Ovary (tissue), 9 donors: Measurements from ENCODE around the gene LTN1. TPM values are rescaled to one million over a fixed set of nuclear protein-coding genes. Genes with fewer than 3 reads are reported as not detected.

Experiments
- DNase-seq, 5 donors: peaks; one replicate each; pipeline ENCODE4 v3.0.0-alpha.2; 2019 to 2020
- H3K27ac ChIP-seq, 2 donors: fragments of 200-600 bp; one replicate each; pipeline versions ENCODE4 v1.5.1 to v1.8.0; 2019 to 2022
- H3K27me3 ChIP-seq: fragments of 200-600 bp; one replicate; pipeline ENCODE4 v1.8.0; 2022
- H3K36me3 ChIP-seq: fragments of 200-600 bp; sonication (generic); one replicate; pipeline ENCODE4 v1.5.1; 2019
- H3K4me1 ChIP-seq: one replicate; pipeline ENCODE4 v1.8.1; 2013; ENCODE audit warnings: mild to moderate bottlenecking, moderate library complexity; ENCODE audit not compliant: insufficient read depth
- H3K4me3 ChIP-seq: fragments of 200-600 bp; sonication (generic); one replicate; pipeline ENCODE4 v1.5.1; 2017
- H3K9me3 ChIP-seq, 2 donors: fragments of 200-600 bp in 1 of 2; sonication (generic) in 1 of 2; one replicate each; pipeline versions ENCODE4 v1.5.1 to v1.8.1; 2013 to 2019; ENCODE audit warnings: mild to moderate bottlenecking in 1 of 2, moderate library complexity in 1 of 2
- CTCF ChIP-seq, 3 donors: fragments of 450-650 bp in 2 of 3; fragments of 200-600 bp in 1 of 3; IDR thresholded peaks; one replicate each; pipeline versions ENCODE4 v1.5.1 to v1.8.0; 2016 to 2022; ENCODE audit warnings: antibody characterized with exemption in 3 of 3, mild to moderate bottlenecking in 1 of 3
- EP300 ChIP-seq: sonication (generic); formaldehyde crosslinking; IDR thresholded peaks from one replicate; pipeline ENCODE4 v1.6.1; 2017; ENCODE audit warnings: antibody characterized with exemption
- POLR2A ChIP-seq: fragments of 450-650 bp; IDR thresholded peaks from one replicate; pipeline ENCODE4 v1.6.1; 2017; ENCODE audit warnings: antibody characterized with exemption, mild to moderate bottlenecking, moderate library complexity
- WGBS, 3 donors: extraction: QIAGEN DNeasy Blood & Tissue Kit in 1 of 3; methylation state at CpG; one replicate each; pipeline versions ENCODE4 v1.1.5 to v1.1.7; 2013 to 2017; 5-methylcytosine and 5-hydroxymethylcytosine counted together
- intact Hi-C, 4 donors: fragments of 100-400 bp; cut with DNase I; formaldehyde crosslinking; loops; one replicate each; pipeline versions ENCODE4 v1.11.0 to v1.15.1; 2022 to 2023
- polyA plus RNA-seq, 2 donors: library from polyadenylated mRNA; stranded (reverse); fragments of 200-250 nt in 1 of 2; fragments of 350-450 nt in 1 of 2; fragmentation: Illumina TruSeq in 1 of 2; extraction: RNeasy Lipid Tissue Mini Kit (QIAGEN cat#74804) in 1 of 2; gene quantifications; one replicate each; pipeline ENCODE4 v1.2.3, GENCODE V29; 2013 to 2014
- total RNA-seq, 7 donors: library from RNA; depleted of rRNA in 2 of 7; stranded (reverse); fragments of >200 nt in 2 of 7; fragmentation: NEBNext Ultra II Directional in 3 of 7; extraction: Animal tissue kit (Norgen Biotek cat#: 25700) in 3 of 7; gene quantifications; one replicate each; pipeline versions ENCODE4 v1.1.0 to v1.2.4, GENCODE V29; 2016 to 2023
- donor health status: DM: no; HTN: no; CAD: no; lungs with moderate emphysema.
- donor health status: DM: no; HTN: no; CAD: no.
- donor health status: Bipolar disorder and iron deficiency.
- donor health status: DM: yes; HTN: yes; CAD: no.
- donor health status: DM: no; HTN: no; CAD: no.
- donor health status: DM: yes; HTN: yes; CAD: no.

LTN1 gene
- total and polyA plus RNA-seq, 9 donors, result 6.3 to 24.5 (median 18.2) TPM

- intact Hi-C loops, result no loop called here
- H3K27me3 ChIP-seq, result no peaks in the 10 kb centered on the region
- no peak overlapping the region for H3K27ac ChIP-seq
- no peak for DNase-seq
- H3K36me3 ChIP-seq, result no peaks in the 10 kb centered on the region
- TF ChIP-seq POLR2A, result no peak
- no peak for TF ChIP-seq EP300
- no peak for TF ChIP-seq CTCF (IDR thresholded peaks at IDR 0.05)
- no peak overlapping the region for H3K4me3 ChIP-seq
- H3K4me1 ChIP-seq, result peaks cover 2% of the 10 kb centered on the region
- WGBS, 3 donors, result 88 to 91% (median 90%) methylated on average over 5 of the region's 5 CpGs
- no peaks in the 10 kb centered on the region for H3K9me3 ChIP-seq
These were observed 92.9 kb downstream of the LTN1 start for GRCh38 chr21:28899744-28900143.

- H3K4me3 ChIP-seq, result no peak overlapping the region
- DNase-seq, result no peak
- intact Hi-C loops, result no loop called here
- H3K27ac ChIP-seq, result no peak overlapping the region
- WGBS, 3 donors, result 28 to 36% (median 31%) methylated on average over 3 of the region's 3 CpGs
- peaks cover 2% of the 10 kb centered on the region for H3K4me1 ChIP-seq
- no peaks in the 10 kb centered on the region for H3K27me3 ChIP-seq
- H3K9me3 ChIP-seq, result no peaks in the 10 kb centered on the region
- H3K36me3 ChIP-seq, result no peaks in the 10 kb centered on the region
- TF ChIP-seq POLR2A (no peak), EP300 (no peak), CTCF (IDR thresholded peaks at IDR 0.05) (no peak)
These were observed 93.5 kb downstream of the LTN1 start for GRCh38 chr21:28899220-28899619.

GRCh38 chr21:28893687-28894086 is 99.0 kb downstream of the LTN1 start:
- H3K4me3 ChIP-seq, result no peak overlapping the region
- H3K27me3 ChIP-seq, result no peaks in the 10 kb centered on the region
- no peak overlapping the region for H3K27ac ChIP-seq
- DNase-seq, result no peak
- TF ChIP-seq POLR2A (no peak), EP300 (no peak), CTCF (IDR thresholded peaks at IDR 0.05) (no peak)
- 88% methylated on average over 3 of the region's 3 CpGs for WGBS, 3 donors
- H3K4me1 ChIP-seq, result no peaks in the 10 kb centered on the region
- H3K36me3 ChIP-seq, result no peaks in the 10 kb centered on the region
- intact Hi-C loops, result no loop called here
- H3K9me3 ChIP-seq, result no peaks in the 10 kb centered on the region

- DNase-seq, result no peak
- Histone ChIP-seq H3K27ac (no peak overlapping the region), H3K36me3 (no peaks in the 10 kb centered on the region), H3K27me3 (no peaks in the 10 kb centered on the region), H3K9me3 (no peaks in the 10 kb centered on the region), H3K4me3 (no peak overlapping the region), H3K4me1 (no peaks in the 10 kb centered on the region)
- TF ChIP-seq EP300, result no peak
- TF ChIP-seq POLR2A, result no peak
- no peak for TF ChIP-seq CTCF (IDR thresholded peaks at IDR 0.05)
- WGBS, 3 donors, result 59 to 67% (median 60%) methylated on average over 6 of the region's 6 CpGs
- intact Hi-C loops, result no loop called here
These were observed 100.2 kb downstream of the LTN1 start for GRCh38 chr21:28892199-28893111.
